Neuron (in vitro differentiated cells): ENCODE data around the gene SLC38A3.

Experiments used
- H2AFZ ChIP-seq: one replicate; pipeline ENCODE4 v1.6.1; 2013; ENCODE audit warnings: low read depth, mild to moderate bottlenecking, inconsistent platforms, low read length, moderate library complexity
- H3K27me3 ChIP-seq: one replicate; pipeline ENCODE4 v1.6.1; 2013; ENCODE audit warnings: low read length; ENCODE audit not compliant: insufficient read depth
- H3K36me3 ChIP-seq: one replicate; pipeline ENCODE4 v1.6.1; 2013; ENCODE audit warnings: low read length; ENCODE audit not compliant: insufficient read depth
- H3K4me1 ChIP-seq: one replicate; pipeline ENCODE4 v1.6.1; 2013; ENCODE audit warnings: low read length; ENCODE audit not compliant: insufficient read depth
- H3K4me3 ChIP-seq: 2 replicates; pipeline ENCODE4 v1.5.1; 2013; ENCODE audit warnings: mild to moderate bottlenecking, low read length, moderate library complexity
- H3K9me3 ChIP-seq: one replicate; pipeline ENCODE4 v1.6.1; 2013; ENCODE audit warnings: low read length

Gene SLC38A3

GRCh38 chr3:50262778-50263177 lies 57.7 kb downstream of the SLC38A3 start:
- no peak overlapping the region for H2AFZ ChIP-seq
- H3K4me3 ChIP-seq, result no peak overlapping the region
- H3K27me3 ChIP-seq, result no peaks in the 10 kb centered on the region
- H3K36me3 ChIP-seq, result peaks cover 6% of the 10 kb centered on the region
- H3K4me1 ChIP-seq, result peaks cover 71% of the 10 kb centered on the region
- no peaks in the 10 kb centered on the region for H3K9me3 ChIP-seq

DNA sequence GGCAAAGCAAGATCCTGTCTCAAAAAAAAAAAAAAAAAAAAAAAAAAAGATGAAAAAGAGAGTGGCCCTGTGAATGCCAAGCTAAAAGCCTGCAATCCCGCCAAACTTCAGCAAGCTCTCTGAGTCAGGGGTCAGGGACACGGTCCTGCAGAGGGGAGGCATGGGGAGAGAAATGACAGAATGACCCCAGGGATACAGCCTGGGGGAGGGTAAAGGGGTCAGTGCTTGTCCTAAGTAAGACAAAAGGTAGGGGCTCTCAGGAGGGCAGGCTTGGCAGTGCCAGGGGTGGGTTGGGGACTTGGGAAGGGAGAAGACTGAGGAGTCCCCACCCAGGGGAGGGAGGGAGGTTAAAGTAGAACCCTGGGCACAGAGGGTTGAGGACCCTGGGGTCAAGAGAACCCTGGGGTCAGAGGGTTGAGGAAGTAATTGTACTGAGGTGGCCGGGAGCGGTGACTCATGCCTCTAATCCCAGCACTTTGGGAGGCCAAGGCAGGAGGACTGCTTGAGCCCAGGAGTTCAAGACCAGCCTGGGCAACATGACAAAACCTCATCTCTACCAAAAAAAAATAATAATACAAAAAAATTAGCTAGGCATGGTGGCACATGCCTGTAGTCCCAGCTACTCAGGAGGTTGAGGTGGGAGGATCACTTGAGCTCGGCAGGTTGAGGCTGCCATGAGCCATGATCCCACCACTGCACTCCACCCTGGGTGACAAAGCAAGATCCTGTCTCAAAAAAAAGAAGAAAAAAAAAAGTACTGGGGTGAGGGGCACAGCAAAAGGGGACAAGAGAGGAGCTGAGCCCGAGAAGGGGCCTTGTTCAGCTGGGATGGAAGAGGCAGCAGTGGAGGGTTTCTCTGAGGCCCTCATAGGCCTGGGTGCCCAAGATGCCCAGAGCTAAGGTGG lies 58.7 kb downstream of the SLC38A3 start:
- Histone ChIP-seq H3K36me3 (peaks cover 2% of the 10 kb centered on the region), H3K9me3 (no peaks in the 10 kb centered on the region), H2AFZ (no peak overlapping the region), H3K4me1 (peaks cover 70% of the 10 kb centered on the region), H3K27me3 (no peaks in the 10 kb centered on the region), H3K4me3 (no peak overlapping the region)

GRCh38 chr3:50264383-50264963 lies 59.4 kb downstream of the SLC38A3 start:
- H3K36me3 ChIP-seq, result peaks cover 1% of the 10 kb centered on the region
- H3K4me3 ChIP-seq, result no peak overlapping the region
- H3K4me1 ChIP-seq, result peaks cover 71% of the 10 kb centered on the region
- no peaks in the 10 kb centered on the region for H3K27me3 ChIP-seq
- H3K9me3 ChIP-seq, result no peaks in the 10 kb centered on the region
- no peak overlapping the region for H2AFZ ChIP-seq

GRCh38 chr3:50264964-50265485 lies 60.0 kb downstream of the SLC38A3 start:
- no peak overlapping the region for H2AFZ ChIP-seq
- peaks cover 71% of the 10 kb centered on the region for H3K4me1 ChIP-seq
- no peaks in the 10 kb centered on the region for H3K27me3 ChIP-seq
- no peaks in the 10 kb centered on the region for H3K36me3 ChIP-seq
- no peak overlapping the region for H3K4me3 ChIP-seq
- no peaks in the 10 kb centered on the region for H3K9me3 ChIP-seq

GRCh38 chr3:50265571-50265970 lies 60.5 kb downstream of the SLC38A3 start:
- H3K4me1 ChIP-seq, result peaks cover 67% of the 10 kb centered on the region

GRCh38 chr3:50266017-50266416 lies 60.9 kb downstream of the SLC38A3 start:
- Histone ChIP-seq H3K4me1 (peaks cover 63% of the 10 kb centered on the region), H3K9me3 (no peaks in the 10 kb centered on the region), H2AFZ (no peak overlapping the region), H3K4me3 (no peak overlapping the region), H3K27me3 (no peaks in the 10 kb centered on the region), H3K36me3 (no peaks in the 10 kb centered on the region)

More at GRCh38 chr3:50265571-50265970, 60.5 kb downstream of the SLC38A3 start:
- no peaks in the 10 kb centered on the region for H3K36me3 ChIP-seq
- no peaks in the 10 kb centered on the region for H3K9me3 ChIP-seq
- H3K4me3 ChIP-seq, result no peak overlapping the region
- H2AFZ ChIP-seq, result no peak overlapping the region
- H3K27me3 ChIP-seq, result no peaks in the 10 kb centered on the region

DNA sequence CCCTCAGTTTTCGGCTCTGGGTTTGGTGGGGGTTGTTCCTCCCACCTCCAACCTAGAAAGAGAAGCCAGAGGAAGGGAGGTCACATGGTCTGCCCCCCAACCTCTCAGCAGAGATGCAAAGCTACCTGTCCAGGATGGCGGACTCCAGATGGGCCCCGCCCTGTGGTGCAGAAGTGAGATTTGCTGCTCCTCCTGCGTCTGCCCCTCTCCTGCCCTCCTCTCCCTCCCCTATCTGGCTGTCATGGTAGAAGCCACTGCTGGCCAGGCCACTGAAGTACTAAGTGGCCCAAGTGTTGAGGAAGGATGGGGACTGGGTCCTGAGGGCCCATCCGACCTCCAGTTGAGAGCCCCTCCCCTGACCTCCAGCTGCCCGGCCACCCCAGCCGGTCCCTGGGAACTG lies 61.8 kb downstream of the SLC38A3 start:
- Histone ChIP-seq H3K36me3 (no peaks in the 10 kb centered on the region), H2AFZ (no peak overlapping the region), H3K9me3 (no peaks in the 10 kb centered on the region), H3K27me3 (no peaks in the 10 kb centered on the region), H3K4me1 (peaks cover 58% of the 10 kb centered on the region), H3K4me3 (no peak overlapping the region)

- H3K4me1 ChIP-seq, result peaks cover 58% of the 10 kb centered on the region
These were observed 62.3 kb downstream of the SLC38A3 start for GRCh38 chr3:50267280-50267913.

GRCh38 chr3:50268276-50268675 lies 63.2 kb downstream of the SLC38A3 start:
- no peaks in the 10 kb centered on the region for H3K27me3 ChIP-seq
- H3K4me1 ChIP-seq, result peaks cover 60% of the 10 kb centered on the region
- no peak overlapping the region for H2AFZ ChIP-seq
- no peak overlapping the region for H3K4me3 ChIP-seq
- H3K9me3 ChIP-seq, result no peaks in the 10 kb centered on the region
- no peaks in the 10 kb centered on the region for H3K36me3 ChIP-seq

More at GRCh38 chr3:50267280-50267913, 62.3 kb downstream of the SLC38A3 start:
- Histone ChIP-seq H3K9me3 (no peaks in the 10 kb centered on the region), H3K27me3 (no peaks in the 10 kb centered on the region), H3K36me3 (no peaks in the 10 kb centered on the region), H2AFZ (no peak overlapping the region), H3K4me3 (no peak overlapping the region)

- H3K27me3 ChIP-seq, result no peaks in the 10 kb centered on the region
- H3K36me3 ChIP-seq, result no peaks in the 10 kb centered on the region
- no peak within 1 kb of the TSS for H2AFZ ChIP-seq
- H3K9me3 ChIP-seq, result no peaks in the 10 kb centered on the region
- H3K4me1 ChIP-seq, result peaks cover 55% of the 10 kb centered on the region
- no peak within 1 kb of the TSS for H3K4me3 ChIP-seq
These were observed 63.8 kb downstream of the SLC38A3 start, which contains the start of gene SEMA3B for GRCh38 chr3:50268703-50269451. SEMA3B (plus strand) TSS chr3:50269147; CDS start chr3:50269241, 94 bp downstream.

DNA sequence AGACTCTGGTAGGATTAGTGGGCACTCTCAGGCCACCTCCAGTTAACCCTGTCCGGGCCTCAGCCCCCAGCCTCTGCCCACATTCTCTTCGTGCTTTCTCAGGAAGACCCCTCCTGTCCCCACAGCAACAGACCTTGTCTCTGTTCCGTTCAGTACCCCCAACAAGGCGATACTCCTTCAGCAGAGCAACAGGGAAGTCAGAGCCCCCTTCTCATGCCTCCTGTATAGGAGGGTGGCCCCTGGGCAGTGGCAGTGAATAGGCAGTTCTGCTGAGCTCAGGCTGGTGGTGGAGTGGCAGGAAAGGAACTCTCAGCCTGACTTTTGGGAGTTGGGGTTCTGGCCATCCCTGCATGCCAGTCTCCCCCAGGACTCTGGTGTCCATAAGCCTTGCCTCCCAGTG lies 64.4 kb downstream of the SLC38A3 start:
- Histone ChIP-seq H3K27me3 (no peaks in the 10 kb centered on the region), H2AFZ (no peak overlapping the region), H3K4me1 (peaks cover 49% of the 10 kb centered on the region), H3K9me3 (no peaks in the 10 kb centered on the region), H3K36me3 (no peaks in the 10 kb centered on the region), H3K4me3 (no peak overlapping the region)

DNA sequence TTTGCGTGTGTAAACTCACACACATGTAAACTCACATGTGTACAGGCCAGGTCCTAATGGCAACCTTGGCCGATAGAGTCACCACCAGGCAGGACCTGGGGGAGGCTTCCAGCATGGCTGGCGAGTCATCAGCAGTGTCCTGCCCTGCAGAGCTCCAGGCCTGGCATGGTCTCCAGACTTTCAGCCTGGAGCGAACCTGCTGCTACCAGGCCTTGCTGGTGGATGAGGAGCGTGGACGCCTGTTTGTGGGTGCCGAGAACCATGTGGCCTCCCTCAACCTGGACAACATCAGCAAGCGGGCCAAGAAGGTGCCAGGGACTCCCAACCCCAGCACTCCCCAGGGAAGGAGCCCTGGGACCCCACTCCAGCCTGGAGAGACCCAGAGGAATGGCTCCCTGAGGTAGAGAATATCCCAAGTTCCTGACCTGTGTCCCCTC lies 64.9 kb downstream of the SLC38A3 start:
- H3K27me3 ChIP-seq, result no peaks in the 10 kb centered on the region
- H3K9me3 ChIP-seq, result no peaks in the 10 kb centered on the region
- H3K4me3 ChIP-seq, result no peak overlapping the region
- H3K36me3 ChIP-seq, result no peaks in the 10 kb centered on the region
- no peak overlapping the region for H2AFZ ChIP-seq
- peaks cover 45% of the 10 kb centered on the region for H3K4me1 ChIP-seq
